ENCODE measurements around the gene VPS16. TPM values are rescaled to one million over a fixed set of nuclear protein-coding genes. Genes with fewer than 3 reads are reported as not detected.

VPS16 gene
- total and polyA plus RNA-seq, 2 of the 4 experiments (the other 2 are of a cell fraction): 38.7 to 48.0 TPM

DNA sequence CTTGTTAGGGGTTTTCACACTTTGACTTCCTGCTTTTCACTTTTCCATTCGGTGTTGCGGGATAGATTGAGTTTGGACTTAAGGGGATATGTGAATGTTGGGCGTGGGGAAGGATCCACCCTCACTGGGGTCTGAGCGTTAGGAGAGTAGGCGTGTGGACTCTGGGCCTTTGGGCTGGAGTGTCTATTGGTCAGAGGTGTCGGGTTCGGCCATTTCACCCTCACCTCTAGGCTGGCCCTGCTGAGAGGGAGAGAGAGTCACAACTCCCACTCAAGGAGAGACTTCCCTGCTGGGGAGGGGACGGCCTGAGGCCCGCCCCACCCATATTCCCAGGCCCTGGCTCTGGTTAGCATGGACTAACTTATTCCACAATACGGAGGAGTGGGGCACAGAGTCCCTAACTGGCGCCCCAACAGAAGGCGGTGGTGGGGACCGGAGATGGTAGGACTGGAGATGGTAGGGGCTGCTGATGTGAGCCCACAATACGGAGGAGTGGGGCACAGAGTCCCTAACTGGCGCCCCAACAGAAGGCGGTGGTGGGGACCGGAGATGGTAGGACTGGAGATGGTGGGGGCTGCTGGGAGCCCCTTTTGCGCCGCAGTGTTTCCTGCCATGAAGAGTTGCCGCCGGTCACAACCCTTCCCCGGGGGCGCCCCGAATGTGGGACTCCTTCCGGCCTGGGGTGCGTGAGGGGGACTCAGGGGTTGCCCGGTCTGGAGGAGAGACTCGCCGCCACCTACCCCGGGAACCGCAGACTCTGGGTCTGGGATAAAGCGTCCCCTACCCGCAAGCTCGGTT is 31.3 kb downstream of the VPS16 start:
- H4K91ac ChIP-seq (ENCODE audit: insufficient read depth, low read depth, low read length): no peak overlapping the region
- no peak overlapping the region; the same call in 1 of the 2 replicates for H4K5ac ChIP-seq (ENCODE audit: low read depth, low read length)
- TF ChIP-seq CHD1 (IDR thresholded peaks at IDR 0.05; ENCODE audit: low read depth, low read length): no peak
- no peak for TF ChIP-seq RCOR1 (IDR thresholded peaks at IDR 0.05; ENCODE audit: insufficient replicate concordance, low read length)
- TF ChIP-seq SMC3 (IDR thresholded peaks at IDR 0.05; ENCODE audit: low read depth, low read length): no peak
- TF ChIP-seq, protein P1, sequence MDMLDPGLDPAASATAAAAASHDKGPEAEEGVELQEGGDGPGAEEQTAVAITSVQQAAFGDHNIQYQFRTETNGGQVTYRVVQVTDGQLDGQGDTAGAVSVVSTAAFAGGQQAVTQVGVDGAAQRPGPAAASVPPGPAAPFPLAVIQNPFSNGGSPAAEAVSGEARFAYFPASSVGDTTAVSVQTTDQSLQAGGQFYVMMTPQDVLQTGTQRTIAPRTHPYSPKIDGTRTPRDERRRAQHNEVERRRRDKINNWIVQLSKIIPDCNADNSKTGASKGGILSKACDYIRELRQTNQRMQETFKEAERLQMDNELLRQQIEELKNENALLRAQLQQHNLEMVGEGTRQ (IDR thresholded peaks at IDR 0.05; ENCODE audit: low read depth, low read length): no peak
- TF ChIP-seq MAZ (IDR thresholded peaks at IDR 0.05; ENCODE audit: borderline replicate concordance, low read depth, low read length): no peak
- TF ChIP-seq FOS (IDR thresholded peaks at IDR 0.05; ENCODE audit: low read depth, low read length): no peak
- no peak for TF ChIP-seq NFE2L2 (IDR thresholded peaks at IDR 0.05; ENCODE audit: low read depth, low read length)
- TF ChIP-seq CEBPB (IDR thresholded peaks at IDR 0.05; ENCODE audit: low read depth, low read length): no peak
- TF ChIP-seq, protein P2, sequence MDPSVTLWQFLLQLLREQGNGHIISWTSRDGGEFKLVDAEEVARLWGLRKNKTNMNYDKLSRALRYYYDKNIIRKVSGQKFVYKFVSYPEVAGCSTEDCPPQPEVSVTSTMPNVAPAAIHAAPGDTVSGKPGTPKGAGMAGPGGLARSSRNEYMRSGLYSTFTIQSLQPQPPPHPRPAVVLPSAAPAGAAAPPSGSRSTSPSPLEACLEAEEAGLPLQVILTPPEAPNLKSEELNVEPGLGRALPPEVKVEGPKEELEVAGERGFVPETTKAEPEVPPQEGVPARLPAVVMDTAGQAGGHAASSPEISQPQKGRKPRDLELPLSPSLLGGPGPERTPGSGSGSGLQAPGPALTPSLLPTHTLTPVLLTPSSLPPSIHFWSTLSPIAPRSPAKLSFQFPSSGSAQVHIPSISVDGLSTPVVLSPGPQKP (IDR thresholded peaks at IDR 0.05; ENCODE audit: borderline replicate concordance, low read depth, low read length): no peak
- TF ChIP-seq POLR2A (IDR thresholded peaks at IDR 0.05; ENCODE audit: low read depth, low read length): no peak
- TF ChIP-seq RFX5 (IDR thresholded peaks at IDR 0.05; ENCODE audit: low read depth, low read length): no peak
- no peak for TF ChIP-seq BHLHE40 (IDR thresholded peaks at IDR 0.05; ENCODE audit: low read depth, low read length)
- no peak overlapping the region for H3K18ac ChIP-seq (ENCODE audit: low read depth, low read length)
- peak overlapping the region; percentile 80 for H3K23ac ChIP-seq (ENCODE audit: low read depth, low read length)
- H3K9ac ChIP-seq (ENCODE audit: low read depth, low read length): 0 out of 2 replicates have a peak overlapping the region, but pooled peaks have one; percentile 58
- H3K9me3 ChIP-seq (ENCODE audit: control insufficient read depth, insufficient read depth, low read length): no peaks in the 10 kb centered on the region
- no TSS peak for BruUV-seq (replicated peaks)
- no peak overlapping the region for H3K27ac ChIP-seq (ENCODE audit: insufficient read depth, low read length)
- peak overlapping the region; percentile 97 for H2AFZ ChIP-seq (replicated peaks; ENCODE audit: low read length, poor library complexity)
- H2BK5ac ChIP-seq (ENCODE audit: low read depth, low read length, poor library complexity, severe bottlenecking): no peak overlapping the region
- H3K9me1 ChIP-seq (ENCODE audit: insufficient read depth, low read length): peaks cover 20% of the 10 kb centered on the region
- no peak overlapping the region for H2BK15ac ChIP-seq (ENCODE audit: low read depth, low read length)
- peak overlapping the region; percentile 79 for H3K4me2 ChIP-seq (ENCODE audit: low read depth, low read length)
- POLR2A ChIA-PET (ENCODE audit: unreplicated experiment): no interaction called here
- no peak overlapping the region; the same call in 1 of the 2 replicates for H2BK120ac ChIP-seq (ENCODE audit: low read depth, low read length)
- peak overlapping the region; percentile 53 for H3K4ac ChIP-seq (ENCODE audit: low read depth, low read length)
- intact Hi-C loops (cut with micrococcal nuclease) (loop anchor here (2.0 kb wide), 1 partner anchor 129 kb away; no protein-coding TSS in a partner anchor), in situ Hi-C loops (cut with MboI; ENCODE audit: low sequenced_read_pairs) (loop anchor here (10.0 kb wide), 1 partner anchor 123 kb away; no protein-coding TSS in a partner anchor), dilution Hi-C loops (cut with HindIII; ENCODE audit: low sequenced_read_pairs, unreplicated experiment) (no loop called here)
- no peaks in the 10 kb centered on the region for H3K27me3 ChIP-seq (ENCODE audit: control insufficient read depth, insufficient read depth, low read length)
- H2AK9ac ChIP-seq (replicated peaks; ENCODE audit: low read depth, low read length, poor library complexity): peak overlapping the region; percentile 80
- H3K4me3 ChIP-seq (ENCODE audit: insufficient read depth, low read depth, low read length): peak overlapping the region; percentile 97
- H3K14ac ChIP-seq (replicated peaks; ENCODE audit: low read depth, low read length): no peak overlapping the region
- CTCF ChIA-PET: interaction anchor here (1.1 to 1.7 kb wide), 3 partner anchors 19 to 128 kb away, joined by 3 to 4 read pairs (median 4); no protein-coding TSS in a partner anchor
- H3K79me1 ChIP-seq (ENCODE audit: low read depth in 1 of 2, low read length in 2 of 2): peaks cover 12 to 37% of the 10 kb centered on the region in 2 experiments
- 8% methylated on average over 8 of the region's 34 CpGs; no CpG with 5 or more reads in 1 of the 2 experiments for WGBS, 2 experiments (ENCODE audit: extremely low coverage in 2 of 2, insufficient read length in 1 of 2)
- peak overlapping the region; percentile 33; the same call in 1 of the 2 replicates for H2BK20ac ChIP-seq (ENCODE audit: low read depth, low read length)
- peak overlapping the region in 1 of 2 experiments; percentile 88; a peak in 1 of 4 replicates for H4K8ac ChIP-seq (ENCODE audit: low read depth in 2 of 2, low read length in 2 of 2)
- H2AK5ac ChIP-seq (ENCODE audit: low read depth, low read length): peak overlapping the region; percentile 86
- ATAC-seq (ENCODE audit: low read depth) (no peak), DNase-seq (no peak)
- peaks cover 14% of the 10 kb centered on the region for H3K4me1 ChIP-seq (ENCODE audit: control insufficient read depth, insufficient read depth, low read length)
- H3K56ac ChIP-seq (ENCODE audit: extremely low read depth, insufficient read depth, low read length): no peak overlapping the region
- H4K20me1 ChIP-seq (ENCODE audit: insufficient read depth, low read length): 0 out of 2 replicates have a peak, but pooled peaks cover 10% of the 10 kb centered on the region
- peaks cover 2% of the 10 kb centered on the region for H3K36me3 ChIP-seq (ENCODE audit: control insufficient read depth, insufficient read depth, low read length)
